ENCODE results near the gene LRRC40.
"Not testable (repeated sequence)": the region's sequence is repeated elsewhere in the genome, so short reads cannot be mapped to it uniquely, and the experiment has no call there.

The LRRC40 gene

GRCh38 chr1:70204139-70204538 is 1.2 kb downstream of the LRRC40 start:
- in situ Hi-C loops (cut with MboI; ENCODE audit: low sequenced_read_pairs): no loop called here

GRCh38 chr1:70202173-70202758 is 3.1 kb downstream of the LRRC40 start:
- in situ Hi-C loops (cut with MboI; ENCODE audit: low sequenced_read_pairs): no loop called here

GRCh38 chr1:70200065-70200464 is 5.3 kb downstream of the LRRC40 start:
- in situ Hi-C loops (cut with MboI; ENCODE audit: low sequenced_read_pairs): no loop called here

GRCh38 chr1:70196333-70196732 is 9.0 kb downstream of the LRRC40 start:
- in situ Hi-C loops (cut with MboI; ENCODE audit: low sequenced_read_pairs): no loop called here

GRCh38 chr1:70195342-70195741 is 10.0 kb downstream of the LRRC40 start:
- in situ Hi-C loops (cut with MboI; ENCODE audit: low sequenced_read_pairs): no loop called here

GRCh38 chr1:70194601-70195000 is 10.8 kb downstream of the LRRC40 start:
- in situ Hi-C loops (cut with MboI; ENCODE audit: low sequenced_read_pairs): no loop called here

GRCh38 chr1:70192446-70192845 is 12.9 kb downstream of the LRRC40 start:
- in situ Hi-C loops (cut with MboI; ENCODE audit: low sequenced_read_pairs): not testable (repeated sequence)

GRCh38 chr1:70190180-70190579 is 15.2 kb downstream of the LRRC40 start:
- in situ Hi-C loops (cut with MboI; ENCODE audit: low sequenced_read_pairs): no loop called here

GRCh38 chr1:70188522-70188921 is 16.9 kb downstream of the LRRC40 start:
- in situ Hi-C loops (cut with MboI; ENCODE audit: low sequenced_read_pairs): no loop called here

- in situ Hi-C loops (cut with MboI; ENCODE audit: low sequenced_read_pairs): not testable (repeated sequence)
These were observed 20.2 kb downstream of the LRRC40 start for GRCh38 chr1:70185181-70185580.

GRCh38 chr1:70171512-70171911 is 33.9 kb downstream of the LRRC40 start:
- in situ Hi-C loops (cut with MboI; ENCODE audit: low sequenced_read_pairs): no loop called here

- in situ Hi-C loops (cut with MboI; ENCODE audit: low sequenced_read_pairs): no loop called here
These were observed 36.1 kb downstream of the LRRC40 start for GRCh38 chr1:70169018-70169839.

GRCh38 chr1:70168283-70168682 is 37.1 kb downstream of the LRRC40 start:
- in situ Hi-C loops (cut with MboI; ENCODE audit: low sequenced_read_pairs): no loop called here

- in situ Hi-C loops (cut with MboI; ENCODE audit: low sequenced_read_pairs): no loop called here
These were observed 41.0 kb downstream of the LRRC40 start for GRCh38 chr1:70164350-70164749.

- in situ Hi-C loops (cut with MboI; ENCODE audit: low sequenced_read_pairs): no loop called here
These were observed 48.8 kb downstream of the LRRC40 start for GRCh38 chr1:70156529-70157120.

GRCh38 chr1:70153739-70154138 is 51.6 kb downstream of the LRRC40 start:
- in situ Hi-C loops (cut with MboI; ENCODE audit: low sequenced_read_pairs): no loop called here

- in situ Hi-C loops (cut with MboI; ENCODE audit: low sequenced_read_pairs): no loop called here
These were observed 54.9 kb downstream of the LRRC40 start for GRCh38 chr1:70150444-70150843.

GRCh38 chr1:70146488-70146887 is 58.9 kb downstream of the LRRC40 start:
- in situ Hi-C loops (cut with MboI; ENCODE audit: low sequenced_read_pairs): no loop called here

- in situ Hi-C loops (cut with MboI; ENCODE audit: low sequenced_read_pairs): no loop called here
These were observed 62.2 kb downstream of the LRRC40 start for GRCh38 chr1:70143048-70143659.

- in situ Hi-C loops (cut with MboI; ENCODE audit: low sequenced_read_pairs): no loop called here
These were observed 63.3 kb downstream of the LRRC40 start for GRCh38 chr1:70142075-70142474.

- in situ Hi-C loops (cut with MboI; ENCODE audit: low sequenced_read_pairs): no loop called here
These were observed 64.5 kb downstream of the LRRC40 start for GRCh38 chr1:70140894-70141293.

GRCh38 chr1:70140343-70140742 is 65.0 kb downstream of the LRRC40 start:
- in situ Hi-C loops (cut with MboI; ENCODE audit: low sequenced_read_pairs): no loop called here
